Hematopoietic multipotent progenitor cell treated with erythropoietin and hydrocortisone succinate and interleukin-3 and kit ligand, for 4 days (in vitro differentiated cells): Measurements from ENCODE around the gene COL5A1.
"Not testable (repeated sequence)": the region's sequence is repeated elsewhere in the genome, so short reads cannot be mapped to it uniquely, and the experiment has no call there.

Experiments
- DNase-seq: peaks from one replicate; pipeline ENCODE4 v3.0.0-alpha.2; 2015

The COL5A1 gene

DNA sequence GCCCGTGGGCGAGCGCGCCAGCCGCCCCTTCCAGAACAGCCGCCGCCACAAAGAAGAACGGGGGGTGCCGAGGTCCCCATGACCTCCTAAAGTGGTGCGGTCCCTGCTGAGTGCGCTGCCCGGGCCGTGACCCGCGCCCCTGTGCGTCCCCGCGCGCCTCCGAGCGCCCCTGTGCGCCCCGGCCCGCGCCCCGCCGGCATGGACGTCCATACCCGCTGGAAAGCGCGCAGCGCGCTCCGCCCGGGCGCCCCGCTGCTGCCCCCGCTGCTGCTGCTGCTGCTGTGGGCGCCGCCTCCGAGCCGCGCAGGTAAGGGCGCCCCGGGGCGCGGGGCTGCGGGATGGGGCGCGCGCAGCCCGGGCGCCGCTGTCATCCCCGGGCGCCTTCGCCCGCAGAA is 384 bp downstream of the COL5A1 start:
- DNase-seq = no peak

DNA sequence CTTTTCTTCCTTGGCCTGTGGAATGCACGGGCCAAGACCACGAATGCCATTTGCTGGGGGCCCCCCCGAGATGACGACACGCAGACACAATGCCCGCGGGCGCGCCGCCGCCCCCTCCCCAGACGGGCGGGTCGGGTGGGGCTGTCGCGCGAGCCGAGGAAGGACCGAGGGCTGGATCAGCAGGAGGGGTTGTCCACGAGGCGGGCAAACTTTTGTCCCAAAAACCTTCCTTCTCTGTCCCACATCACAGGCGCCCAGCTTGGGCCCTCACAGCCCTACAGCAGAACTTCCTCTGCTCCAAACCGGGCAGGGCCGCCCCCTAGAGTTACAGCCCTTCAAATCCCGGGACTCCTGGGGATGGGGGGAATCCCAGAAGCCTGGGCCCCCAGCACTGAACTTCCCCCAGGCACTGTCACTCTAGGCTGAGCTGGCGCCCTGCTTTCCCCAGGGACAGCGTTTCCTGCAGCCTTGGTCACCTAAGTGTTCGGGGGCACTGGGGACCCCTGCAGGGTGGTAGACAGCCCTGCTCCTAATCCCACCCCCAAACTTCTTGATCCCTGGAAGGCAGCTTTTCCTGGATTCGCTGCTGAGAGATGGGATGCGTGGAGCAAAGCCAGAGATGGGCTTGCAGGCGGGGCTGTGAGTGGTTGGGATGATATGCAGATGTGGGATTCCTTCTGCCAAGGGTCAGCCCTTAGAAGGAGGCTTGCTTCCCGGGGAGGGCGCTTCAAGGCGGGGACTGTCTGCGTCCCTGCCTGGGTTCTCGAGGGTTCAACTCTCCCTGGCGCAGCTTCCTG is 980 bp downstream of the COL5A1 start:
- DNase-seq = no peak

DNA sequence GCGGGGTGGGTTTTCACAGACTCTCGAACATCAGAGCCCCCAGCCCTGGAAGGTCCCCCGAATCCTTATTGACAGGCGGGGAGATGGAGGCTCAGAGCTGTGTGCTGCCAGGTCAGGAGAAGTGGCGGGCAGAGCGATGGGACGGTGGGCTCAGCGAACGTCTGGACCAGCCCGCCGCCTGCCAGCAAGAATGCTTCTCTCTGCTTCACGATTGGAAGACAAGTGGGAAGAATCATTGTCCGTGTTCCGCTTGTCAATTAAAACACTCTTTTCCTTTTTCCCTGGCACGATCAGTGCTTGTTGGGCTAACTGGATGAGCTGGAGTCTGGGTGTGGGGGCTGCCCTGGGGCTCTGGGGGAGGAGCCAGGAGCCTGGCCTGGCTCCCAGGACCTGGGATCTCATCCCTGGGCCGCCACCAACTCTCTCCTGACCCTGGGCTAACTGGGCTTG is 1.6 kb downstream of the COL5A1 start:
- DNase-seq = no peak

DNA sequence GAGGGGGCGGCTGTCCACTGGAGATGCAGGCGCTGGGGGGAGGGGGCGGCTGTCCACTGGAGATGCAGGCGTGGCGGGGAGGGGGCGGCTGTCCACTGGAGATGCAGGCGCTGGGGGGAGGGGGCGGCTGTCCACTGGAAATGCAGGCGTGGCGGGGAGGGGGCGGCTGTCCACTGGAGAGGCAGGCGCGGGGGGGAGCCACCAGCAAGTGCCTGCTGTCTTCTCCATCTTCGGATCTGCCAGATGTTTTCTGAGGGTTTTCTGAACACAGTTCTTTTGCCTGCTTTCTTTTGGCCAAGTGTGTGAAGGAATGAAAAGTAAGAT is 2.8 kb downstream of the COL5A1 start:
- DNase-seq = not testable (repeated sequence)

DNA sequence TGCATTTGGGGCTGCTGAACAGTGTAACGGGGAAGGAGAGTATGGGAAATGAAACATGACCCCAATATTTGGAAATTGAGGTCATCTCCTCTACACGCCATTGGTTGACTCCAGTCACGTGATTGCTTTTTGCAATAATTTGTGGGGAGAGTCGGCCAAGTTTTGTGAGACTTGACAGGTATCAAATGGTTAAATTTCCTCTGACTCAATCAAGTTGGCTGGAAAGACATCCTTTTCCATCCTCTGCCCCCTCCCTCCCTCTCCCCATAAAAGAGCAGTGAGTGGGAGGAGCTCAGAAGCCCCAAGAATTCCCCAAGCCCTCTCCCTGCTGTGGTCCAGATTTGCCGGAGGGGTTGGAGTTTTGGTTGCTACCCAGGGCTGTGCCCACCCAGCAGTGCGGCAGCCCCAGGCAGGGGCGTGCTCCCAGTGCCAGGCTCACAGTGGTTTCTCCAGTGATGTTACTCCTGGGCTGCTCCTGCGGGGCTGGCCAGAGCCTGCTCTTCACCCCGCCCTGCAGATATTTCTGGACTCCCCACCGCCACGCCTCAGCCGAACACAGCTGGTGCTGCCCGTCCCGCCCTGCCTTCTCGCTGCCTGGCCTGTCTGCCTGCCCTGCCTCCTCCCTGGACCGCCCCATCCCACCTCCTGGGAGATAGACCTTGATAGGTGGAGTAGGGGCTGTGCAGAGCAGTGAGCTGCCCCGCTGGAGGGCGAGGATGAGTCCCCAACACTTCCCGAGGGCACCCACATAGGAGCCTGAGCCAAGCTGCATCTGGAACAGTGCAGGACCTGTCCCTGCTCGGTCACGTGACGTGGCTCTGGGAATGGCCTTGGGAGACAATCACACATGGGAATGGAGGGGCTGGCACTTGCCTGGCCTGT is 3.4 kb downstream of the COL5A1 start:
- no peak for DNase-seq

DNA sequence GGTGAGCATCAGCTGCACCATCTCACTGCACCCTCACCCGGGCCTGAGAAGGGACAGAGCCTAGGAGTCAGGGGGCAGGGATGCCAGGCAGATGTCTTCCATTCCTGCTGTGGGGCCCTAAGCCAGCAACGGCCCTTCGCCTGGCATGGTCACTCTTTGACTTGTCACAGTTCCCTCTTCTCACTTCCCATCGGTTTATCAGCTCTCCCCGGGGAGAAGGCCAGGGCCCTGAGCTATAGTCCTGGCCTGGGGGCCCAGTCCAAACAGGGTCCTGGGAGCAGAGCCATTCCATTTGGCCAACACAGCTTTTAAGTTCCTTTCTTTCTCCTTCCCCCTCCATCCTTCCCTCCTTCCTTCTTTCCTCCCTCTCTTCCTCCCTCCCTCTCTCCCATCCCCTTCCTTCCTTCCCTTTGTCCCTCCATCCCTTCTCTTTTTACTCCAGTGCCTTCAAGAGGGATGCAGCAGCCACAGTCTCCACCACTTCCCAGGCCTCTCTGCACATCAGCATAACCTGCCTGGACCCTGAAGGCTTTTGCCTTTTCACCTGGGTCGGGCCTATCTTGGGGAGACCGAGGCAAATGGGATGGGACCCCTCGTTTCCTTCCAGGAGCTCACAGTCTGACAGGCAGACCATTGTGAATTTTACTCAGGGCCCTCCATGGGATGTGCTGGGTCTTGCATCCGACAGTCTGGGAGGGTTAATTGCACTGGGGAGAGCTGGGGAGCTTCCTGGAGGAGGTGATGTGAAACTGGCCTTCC is 4.2 kb downstream of the COL5A1 start:
- no peak for DNase-seq

DNA sequence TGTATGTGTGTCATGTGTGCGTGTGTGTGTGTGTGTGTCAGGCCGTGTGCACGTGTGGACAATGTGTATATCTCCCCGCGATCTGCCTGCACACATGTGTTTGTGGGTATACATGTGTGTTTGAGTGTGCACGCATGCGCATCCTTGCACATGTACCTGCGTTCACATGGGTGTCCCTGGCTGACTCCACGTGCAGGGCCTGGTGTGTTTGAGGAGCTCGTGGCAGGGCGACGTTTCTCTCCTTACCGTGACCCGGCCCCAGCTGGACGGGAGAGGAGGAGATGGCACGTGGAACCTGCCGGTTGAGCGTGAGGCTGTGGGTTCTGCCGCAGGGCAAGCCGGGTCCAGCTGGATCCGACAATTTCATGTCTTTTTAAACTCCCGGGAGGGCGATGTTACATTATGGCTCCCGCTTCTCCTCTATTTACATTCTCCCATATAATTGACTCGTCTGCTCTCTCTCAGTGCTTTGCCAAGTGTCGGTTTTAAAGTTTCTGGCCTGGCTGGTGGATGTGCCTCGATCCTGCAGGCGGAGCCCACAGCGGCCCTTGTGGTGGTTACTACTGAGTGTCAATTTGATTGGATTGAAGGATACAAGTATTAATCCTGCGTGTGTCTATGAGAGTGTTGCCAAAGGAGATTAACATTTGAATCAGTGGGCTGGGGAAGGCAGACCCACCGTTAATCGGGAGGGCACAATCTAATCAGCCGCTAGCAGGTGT is 5.9 kb downstream of the COL5A1 start:
- DNase-seq = no peak

DNA sequence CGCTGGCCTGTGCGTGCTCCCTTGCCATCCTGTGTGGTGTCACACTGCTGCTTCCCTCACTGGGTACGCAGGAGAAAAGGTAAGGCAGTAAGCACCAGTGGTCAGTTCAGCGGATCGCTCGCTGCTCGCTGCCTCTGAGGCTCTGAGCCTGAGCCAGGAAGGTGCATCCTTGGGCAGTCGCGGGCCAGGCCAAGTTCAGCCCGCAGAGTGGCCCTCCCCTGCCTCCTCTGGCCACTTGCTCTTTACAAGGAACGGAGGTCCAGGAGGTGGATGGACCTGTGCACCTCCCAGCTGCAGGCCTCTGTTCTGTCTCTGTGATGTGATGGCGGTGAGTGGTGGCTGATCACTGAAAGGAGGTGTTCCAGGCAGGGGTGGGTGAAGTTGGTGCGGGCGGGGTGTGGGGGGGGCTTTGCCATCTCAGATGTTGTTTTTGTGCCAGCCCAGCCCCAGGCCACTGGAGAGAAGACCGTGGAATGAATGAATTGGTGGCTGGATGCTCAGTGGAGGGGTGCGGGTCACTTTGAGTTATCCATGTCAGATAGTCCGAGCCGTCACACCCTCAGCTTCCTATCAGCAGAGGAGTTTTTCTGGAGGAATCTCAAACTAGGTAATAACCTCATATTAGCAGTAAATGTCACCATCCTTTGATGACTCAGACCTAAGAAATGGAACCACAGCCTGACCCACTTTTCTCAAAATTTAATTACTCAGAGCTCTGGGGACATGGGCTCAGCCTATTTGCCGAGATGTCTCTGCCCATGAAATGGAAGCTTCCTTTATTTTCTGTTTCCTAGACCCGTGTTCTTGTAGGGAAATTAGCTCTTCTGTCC is 7.3 kb downstream of the COL5A1 start:
- DNase-seq = no peak

DNA sequence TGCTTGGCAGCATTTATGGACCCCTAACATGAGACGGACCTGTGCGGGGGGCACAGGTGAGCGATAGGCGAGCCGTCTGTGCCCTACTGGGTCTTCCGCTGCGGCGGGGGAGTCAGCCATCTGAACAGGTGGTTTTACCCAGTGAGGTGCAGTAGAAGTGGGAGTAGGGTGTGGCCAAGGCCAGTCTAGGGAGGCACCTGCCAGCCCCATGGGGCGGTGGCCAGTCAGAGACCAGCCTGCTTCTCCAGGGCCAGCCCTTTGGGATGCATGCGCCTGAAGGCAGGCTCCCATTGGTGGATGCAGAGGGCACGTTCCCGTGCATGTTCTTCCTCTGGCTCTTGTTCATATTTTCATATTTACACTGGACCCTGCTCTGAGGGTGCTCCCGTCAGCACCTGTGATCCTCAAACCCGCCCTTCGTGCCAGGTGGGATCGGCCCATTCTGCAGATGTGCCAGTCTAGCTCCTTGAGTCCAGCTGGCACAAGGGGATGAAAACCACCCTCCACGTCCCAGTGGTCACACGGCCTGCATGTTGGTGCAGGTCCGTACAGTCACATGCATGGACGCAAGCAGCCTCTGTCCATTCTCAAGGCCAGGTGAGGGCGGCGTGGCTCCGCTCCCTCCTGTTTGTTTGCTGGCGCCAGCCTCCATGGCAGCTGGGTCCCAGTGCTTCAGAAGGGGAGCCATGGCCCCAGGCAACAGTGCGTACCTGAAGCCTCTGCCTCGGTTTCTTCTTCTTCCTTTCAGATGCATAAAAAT is 9.0 kb downstream of the COL5A1 start:
- DNase-seq = no peak

DNA sequence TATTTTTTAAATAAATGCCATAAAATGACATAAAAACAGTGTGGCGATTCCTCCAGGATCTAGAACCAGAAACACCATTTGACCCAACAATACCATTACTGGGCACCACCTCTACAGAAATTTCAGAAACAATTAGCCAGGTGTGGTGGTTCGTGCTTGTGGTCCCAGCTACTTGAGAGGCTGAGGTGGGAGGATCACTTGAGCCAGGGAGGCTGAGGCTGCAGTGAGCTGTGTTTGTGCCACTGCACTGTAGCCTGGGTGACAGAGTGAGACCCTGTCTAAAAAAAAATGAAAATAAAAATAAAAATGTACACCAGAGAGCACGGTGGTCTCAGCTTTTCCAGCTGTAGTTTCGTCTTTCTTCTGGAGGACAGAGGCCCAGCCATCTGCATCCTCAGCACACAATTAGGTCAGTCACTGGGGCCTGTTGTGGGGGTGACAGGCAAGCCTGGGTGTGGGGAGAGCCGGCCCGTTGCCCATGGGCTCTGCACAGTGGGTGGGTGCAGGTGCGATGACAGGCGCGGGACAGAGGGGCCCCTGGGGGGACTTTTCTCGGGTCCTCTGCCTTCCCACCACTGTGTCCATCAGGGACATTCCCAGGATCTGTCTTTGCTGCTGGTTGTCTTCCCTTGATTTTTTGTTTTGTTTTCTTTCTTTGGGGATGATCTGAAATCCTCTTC is 9.8 kb downstream of the COL5A1 start:
- no peak for DNase-seq

DNA sequence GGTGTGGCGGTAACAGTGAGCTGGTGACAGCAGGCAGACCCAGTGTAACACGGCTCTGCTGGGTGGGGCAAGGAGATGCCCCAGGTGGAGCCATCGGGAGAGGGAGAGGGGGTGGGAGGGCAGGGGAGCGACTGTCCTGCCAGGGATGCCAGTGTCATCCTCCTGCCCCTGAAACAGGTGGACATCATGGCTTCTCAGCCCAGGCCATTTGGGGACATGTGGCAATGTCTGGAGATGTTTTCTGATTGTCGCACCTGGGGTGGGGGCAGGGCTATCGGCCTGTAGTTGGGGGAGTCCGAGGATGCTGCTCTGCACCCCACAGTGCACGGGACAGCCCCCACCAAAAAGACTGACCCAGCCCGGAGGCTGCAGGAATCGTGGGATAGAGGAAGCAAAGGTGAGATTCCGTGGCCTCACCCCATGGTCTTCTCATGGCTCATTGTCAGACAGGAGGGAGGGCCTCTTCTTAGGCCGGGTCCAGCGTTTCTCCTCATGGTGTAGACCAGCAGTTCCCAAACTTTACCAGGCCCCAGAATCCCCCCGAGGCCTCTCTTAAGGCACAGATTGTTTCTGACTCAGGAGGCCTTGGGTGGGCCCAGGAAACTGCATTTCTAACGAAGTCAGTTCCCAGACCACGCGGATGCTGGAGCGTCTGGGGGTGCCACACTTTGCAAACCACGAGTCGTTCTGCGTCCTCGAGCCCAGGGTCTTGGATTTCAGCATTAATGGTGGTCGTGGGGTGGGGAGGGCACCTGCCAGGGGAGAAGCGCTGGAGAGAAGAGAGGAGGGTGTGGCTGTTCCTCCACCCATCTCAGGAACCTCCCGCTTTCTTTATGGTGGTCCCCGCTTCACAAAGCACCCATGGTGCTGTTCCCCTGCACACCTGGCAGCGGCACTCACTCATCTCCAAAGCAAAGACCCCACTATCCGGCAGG is 11.0 kb downstream of the COL5A1 start:
- DNase-seq = no peak

DNA sequence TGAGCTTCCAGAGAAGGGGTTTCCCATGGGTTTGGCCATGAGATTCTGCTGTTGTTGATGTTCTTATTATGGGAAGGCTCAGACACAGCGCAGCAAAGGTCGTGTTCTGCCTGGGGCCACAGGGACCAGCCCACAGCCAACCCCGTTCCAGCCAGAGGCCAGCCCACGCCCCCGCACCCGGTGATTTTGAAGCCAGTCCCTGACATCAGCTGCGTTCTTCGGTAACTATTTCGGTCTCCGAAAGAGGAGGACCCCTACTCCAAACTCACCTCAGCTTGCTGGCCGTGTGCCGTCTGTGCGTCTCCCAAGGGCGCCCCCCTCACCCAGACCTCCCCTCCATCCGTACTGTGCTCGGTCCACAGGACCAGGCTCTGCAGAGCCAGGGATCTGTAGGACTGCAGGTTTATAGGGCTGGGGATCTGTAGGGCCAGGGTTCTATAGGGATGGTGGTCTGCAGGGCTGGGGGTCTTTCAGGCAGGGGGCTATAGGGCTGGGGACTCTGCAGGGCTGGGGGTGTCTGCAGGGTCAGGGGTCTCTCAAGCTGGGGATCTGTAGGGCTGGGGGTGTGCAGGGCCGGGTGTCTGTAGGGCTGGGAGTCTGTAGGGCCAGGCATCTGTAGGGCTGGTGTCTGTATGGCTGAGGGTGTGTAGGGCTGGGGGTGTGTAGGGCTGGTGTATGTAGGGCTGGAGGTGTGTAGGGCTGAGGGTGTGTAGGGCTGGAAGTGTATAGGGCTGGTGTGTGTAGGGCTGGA is 11.8 kb downstream of the COL5A1 start:
- DNase-seq = no peak

DNA sequence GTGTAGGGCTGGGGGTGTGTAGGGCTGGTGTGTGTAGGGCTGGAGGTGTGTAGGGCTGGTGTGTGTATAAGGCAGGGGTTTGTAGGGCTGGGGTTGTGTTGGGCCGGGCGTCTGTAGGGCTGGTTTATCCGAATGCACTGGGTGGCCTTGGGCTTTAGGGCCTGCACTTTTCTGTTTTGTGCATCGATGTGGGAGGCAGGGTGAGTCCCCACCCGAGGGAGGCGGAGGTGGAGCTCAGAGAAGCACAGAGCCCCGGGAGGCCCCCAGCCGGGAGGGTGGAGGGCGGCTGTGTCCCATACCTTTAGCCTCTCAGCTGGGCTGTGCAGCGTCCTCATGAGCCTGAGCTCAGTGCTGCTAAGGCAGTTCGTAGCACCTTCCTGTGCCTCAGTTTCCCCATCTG is 13.5 kb downstream of the COL5A1 start:
- no peak for DNase-seq

DNA sequence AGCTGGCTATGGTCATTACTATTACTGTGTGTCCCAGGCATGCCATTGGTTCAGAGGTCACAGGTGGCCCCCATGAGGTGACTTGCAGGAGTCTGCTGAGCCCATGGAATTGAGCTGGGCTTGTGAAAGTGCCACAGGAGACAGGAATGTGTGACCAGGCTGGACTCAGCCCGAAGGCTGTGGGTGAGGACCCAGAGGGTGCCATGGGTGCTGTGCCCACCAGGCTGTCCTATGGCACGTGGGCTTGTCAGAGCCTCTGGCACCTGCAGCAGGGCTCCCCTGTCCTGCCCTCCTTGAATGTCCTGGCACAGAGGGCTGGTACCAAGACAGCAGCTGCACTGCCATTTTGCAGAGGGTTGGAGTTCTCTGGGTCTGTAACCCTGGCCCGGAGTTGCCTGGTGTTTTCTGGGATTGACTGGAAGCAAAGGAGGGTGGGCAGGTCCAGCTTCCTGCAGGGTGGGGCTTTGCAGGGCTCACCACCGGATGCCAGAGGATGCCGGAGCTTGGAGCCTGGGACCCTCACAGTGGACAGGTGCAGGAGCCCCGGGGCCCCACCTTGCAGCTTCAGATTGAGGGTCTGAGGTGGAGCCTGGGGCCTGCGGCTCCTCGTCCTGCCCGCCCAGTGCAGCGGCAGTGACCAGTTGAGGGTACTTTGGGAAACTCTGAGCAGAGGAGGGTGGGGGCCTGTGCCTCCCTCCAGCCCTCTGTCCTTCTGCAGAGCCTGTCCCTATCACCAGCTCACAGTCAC is 14.2 kb downstream of the COL5A1 start:
- DNase-seq = no peak

DNA sequence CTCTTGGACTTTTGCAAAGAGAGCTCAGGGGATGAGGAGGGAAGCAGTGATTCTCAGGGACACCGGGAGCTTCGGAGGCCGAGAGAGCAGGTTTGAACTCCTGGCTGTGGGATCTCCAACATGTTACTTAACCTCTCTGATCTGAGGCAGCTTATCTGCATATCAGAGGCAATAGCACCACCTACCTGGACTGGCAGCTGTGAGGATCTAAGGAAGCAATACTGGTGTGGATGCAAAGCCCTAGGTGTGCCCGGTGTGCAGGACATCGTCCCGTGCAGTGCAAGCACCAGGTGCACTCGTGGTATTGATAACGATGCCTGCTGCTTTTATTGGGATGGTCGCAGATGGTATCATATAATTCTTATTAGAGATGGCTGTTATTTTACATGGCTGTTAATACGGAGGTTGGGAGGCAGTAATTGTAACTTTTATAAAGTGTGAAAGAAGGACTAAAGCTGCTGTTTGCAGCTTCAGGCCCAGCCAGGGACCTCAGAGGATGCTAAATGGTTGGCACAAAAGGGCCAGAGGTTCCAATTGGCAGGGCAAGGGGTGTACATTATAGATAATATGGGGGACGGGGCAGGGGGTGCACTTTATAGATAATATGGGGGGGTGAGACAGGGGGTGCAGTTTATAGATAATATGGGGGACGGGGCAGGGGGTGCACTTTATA is 14.9 kb downstream of the COL5A1 start:
- DNase-seq = no peak

DNA sequence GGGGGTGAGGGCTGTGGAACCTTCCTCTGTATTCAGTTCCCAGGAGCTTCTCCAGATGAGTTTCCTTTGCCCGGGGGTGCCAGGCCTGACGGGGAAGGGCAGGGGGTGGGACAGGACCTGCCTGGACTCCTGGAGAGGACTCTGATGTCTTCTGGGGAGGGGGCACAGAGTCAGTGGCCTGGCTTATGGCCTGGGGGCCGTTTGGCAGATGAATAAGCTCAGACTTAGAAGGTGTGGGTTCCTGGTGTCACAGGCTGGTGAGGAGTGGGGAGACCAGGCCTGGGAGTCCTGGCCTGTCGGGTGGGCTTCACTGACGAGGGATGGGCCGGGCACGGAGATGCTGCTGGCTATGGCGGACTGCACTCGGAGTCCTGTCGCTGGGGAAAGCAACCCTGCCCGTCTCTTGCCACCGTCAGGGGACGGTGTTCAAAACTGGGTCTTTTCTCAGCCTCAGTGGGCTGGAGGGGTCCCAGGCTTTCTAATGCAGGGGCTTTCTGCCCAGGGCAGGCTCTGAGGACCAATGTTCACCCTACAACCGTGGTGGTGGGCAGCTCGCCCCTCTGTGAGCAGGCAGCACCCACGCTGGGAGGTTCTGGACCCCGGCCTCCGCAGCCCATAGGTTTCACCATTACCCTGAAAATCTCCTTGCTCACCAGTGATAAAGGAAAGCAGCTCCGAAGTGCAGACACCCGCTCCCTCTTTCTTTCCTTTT is 16.2 kb downstream of the COL5A1 start:
- no peak for DNase-seq
